Endothelial cell of umbilical vein (primary cell): ENCODE data around the gene THEMIS. TPM values are rescaled to one million over a fixed set of nuclear protein-coding genes. Genes with fewer than 3 reads are reported as not detected.

Source experiments
- BruUV-seq: library from RNA; stranded (reverse); fragments of 400-500 nt; replicated peaks from 2 replicates; lab custom pipeline; 2021; lab: Mats Ljungman, UMichigan
- CTCF ChIA-PET: fragments of 300-600, 350-600 bp; sonication (Branson Sonifier 250); formaldehyde crosslinking; loops from one replicate; lab custom pipeline; 2021; ENCODE audit warnings: antibody characterized with exemption, inconsistent platforms; lab: Charles Lee
- POLR2A ChIA-PET: fragments of 300-600, 350-600 bp; sonication (Branson Sonifier 250); formaldehyde crosslinking; loops from one replicate; lab custom pipeline; 2021; ENCODE audit warnings: antibody characterized with exemption, inconsistent platforms; lab: Charles Lee
- DNase-seq: peaks from one replicate; pipeline ENCODE4 v3.0.0-alpha.2; 2011; ENCODE audit warnings: low read depth, low spot score
- FAIRE-seq: peaks from 2 replicates; lab custom pipeline; 2011; peaks lifted over from hg19 to GRCh38; lab: Jason Lieb, UNC
- H2AFZ ChIP-seq: 2 replicates; pipeline ENCODE4 v1.6.0; 2012; ENCODE audit warnings: low read depth, low read length, control low read depth, inconsistent platforms
- H3K27ac ChIP-seq: 2 replicates; pipeline ENCODE4 v1.5.1; 2011; ENCODE audit warnings: low read depth, mild to moderate bottlenecking, control low read depth, low read length, moderate library complexity; ENCODE audit not compliant: insufficient read depth
- H3K27me3 ChIP-seq, 2 experiments: 2 replicates each; pipeline versions ENCODE4 v1.6.0 to v1.6.1; 2011; ENCODE audit warnings: low read length in 2 of 2, mixed read lengths in 1 of 2; ENCODE audit not compliant: control insufficient read depth in 2 of 2, insufficient read depth in 2 of 2
- H3K36me3 ChIP-seq, 2 experiments: 2 replicates in 1 of 2; 3 replicates in 1 of 2; pipeline ENCODE4 v1.5.1; 2011; ENCODE audit warnings: low read length in 2 of 2, mild to moderate bottlenecking in 1 of 2, moderate library complexity in 1 of 2; ENCODE audit not compliant: control insufficient read depth in 2 of 2, insufficient read depth in 2 of 2; ENCODE audit errors: extremely low read depth in 1 of 2
- H3K4me1 ChIP-seq: 3 replicates; pipeline ENCODE4 v1.5.1; 2011; ENCODE audit warnings: mild to moderate bottlenecking, low read length; ENCODE audit not compliant: control insufficient read depth, insufficient read depth; ENCODE audit errors: extremely low read depth
- H3K4me2 ChIP-seq: 2 replicates; pipeline ENCODE4 v1.6.1; 2011; ENCODE audit warnings: low read length, control low read depth, mixed read lengths; ENCODE audit not compliant: insufficient read depth
- H3K4me3 ChIP-seq, 3 experiments: fragments of 200-600 bp in 1 of 3; sonication (generic), shearing (Covaris generic) in 1 of 3; replicated peaks in 1 of 3; 2 replicates each; pipeline ENCODE4 v1.5.1; 2011 to 2016; ENCODE audit warnings: control low read depth in 3 of 3, low read length in 3 of 3, mild to moderate bottlenecking in 2 of 3, inconsistent platforms in 1 of 3, low read depth in 1 of 3, moderate library complexity in 1 of 3; ENCODE audit not compliant: insufficient read depth in 1 of 3
- H3K79me2 ChIP-seq: 2 replicates; pipeline ENCODE4 v1.6.0; 2012; ENCODE audit warnings: low read length, inconsistent platforms; ENCODE audit not compliant: control insufficient read depth, insufficient read depth
- H3K9ac ChIP-seq: replicated peaks from 2 replicates; pipeline ENCODE3; 2011; ENCODE audit warnings: low read length, control low read depth; ENCODE audit not compliant: insufficient read depth; ENCODE audit errors: extremely low read depth
- H3K9me1 ChIP-seq: replicated peaks from 3 replicates; pipeline ENCODE4 v1.6.0; 2011; ENCODE audit warnings: mild to moderate bottlenecking, low read length; ENCODE audit not compliant: control insufficient read depth, insufficient read depth; ENCODE audit errors: extremely low read depth
- H3K9me3 ChIP-seq: replicated peaks from 2 replicates; pipeline ENCODE4 v1.5.1; 2012; ENCODE audit warnings: low read length, inconsistent platforms; ENCODE audit not compliant: control insufficient read depth, insufficient read depth
- H4K20me1 ChIP-seq: replicated peaks from 2 replicates; pipeline ENCODE3; 2011; ENCODE audit warnings: mild to moderate bottlenecking, low read length; ENCODE audit not compliant: control insufficient read depth, insufficient read depth; ENCODE audit errors: extremely low read depth
- EZH2 ChIP-seq: IDR thresholded peaks from 2 replicates; pipeline ENCODE4 v1.6.1; 2012; ENCODE audit warnings: borderline replicate concordance, low read depth, mild to moderate bottlenecking, moderate library complexity, low read length, inconsistent platforms; ENCODE audit not compliant: severe bottlenecking
- FOS ChIP-seq: IDR thresholded peaks from 2 replicates; pipeline ENCODE4 v1.6.1; 2011; ENCODE audit warnings: mild to moderate bottlenecking, low read length, moderate library complexity, borderline replicate concordance; ENCODE audit not compliant: insufficient read depth
- GATA2 ChIP-seq: IDR thresholded peaks from 2 replicates; pipeline ENCODE4 v1.7.0; 2011; ENCODE audit warnings: low read depth, mild to moderate bottlenecking, moderate library complexity, mixed read lengths, low read length; ENCODE audit not compliant: insufficient read length, insufficient read depth
- JUN ChIP-seq: IDR thresholded peaks from 2 replicates; pipeline ENCODE4 v1.6.1; 2011; ENCODE audit warnings: borderline replicate concordance, low read depth; ENCODE audit not compliant: insufficient read length, insufficient read depth
- MYC ChIP-seq: IDR thresholded peaks from one replicate; pipeline ENCODE4 v1.6.1; 2011; ENCODE audit warnings: mild to moderate bottlenecking, low read depth, low read length
- POLR2A ChIP-seq: IDR thresholded peaks from 2 replicates; pipeline ENCODE4 v1.6.1; 2012; ENCODE audit warnings: low read depth, mild to moderate bottlenecking, control low read depth, low read length
- POLR2AphosphoS5 ChIP-seq: IDR thresholded peaks from 2 replicates; pipeline ENCODE4 v1.6.1; 2012; ENCODE audit warnings: low read depth, mild to moderate bottlenecking, control low read depth, low read length, moderate library complexity; ENCODE audit not compliant: insufficient read depth
- dilution Hi-C: fragments of 300-500 bp; cut with MboI; formaldehyde crosslinking; loops from one replicate; pipeline ENCODE4 v1.15.0; 2019; ENCODE audit warnings: low sequenced_read_pairs; ENCODE audit not compliant: extremely low pct_ligation_motif_present
- intact Hi-C: fragments of 100-400 bp; cut with micrococcal nuclease; formaldehyde crosslinking; loops from one replicate; pipeline ENCODE4 v1.10.0; 2022
- polyA plus RNA-seq, 4 experiments: library from polyadenylated mRNA; depleted of rRNA in 3 of 4; stranded (reverse) in 3 of 4; unstranded in 1 of 4; fragments of >200 nt; gene quantifications; 2 replicates each; pipeline versions ENCODE4 v1.2.1 to v1.2.3, GENCODE V29; 2011 to 2012; ENCODE audit warnings: missing spikeins in 1 of 4
- total RNA-seq: library from RNA; stranded (reverse); gene quantifications from 2 replicates; pipeline ENCODE4 v1.2.3, GENCODE V29; 2021
- TF ChIP-seq, protein P1 (sequence below): IDR thresholded peaks from 2 replicates; pipeline ENCODE4 v1.6.1; 2011; ENCODE audit not compliant: insufficient read depth, insufficient read length
- TF ChIP-seq, protein P2 (sequence below), 2 donors: IDR thresholded peaks; 1 replicate in 1 of 2; 2 replicates in 1 of 2; pipeline ENCODE4 v1.5.1; 2011; ENCODE audit warnings: low read length in 2 of 2, mild to moderate bottlenecking in 2 of 2, moderate library complexity in 2 of 2, control low read depth in 1 of 2, inconsistent platforms in 1 of 2, low read depth in 1 of 2; ENCODE audit not compliant: insufficient read depth in 1 of 2; ENCODE audit errors: extremely low read depth in 1 of 2

THEMIS gene
- total and polyA plus RNA-seq, 2 donors (not counting 3 experiments of a cell fraction or from before 2014, with no cell fraction given) = not detected

DNA sequence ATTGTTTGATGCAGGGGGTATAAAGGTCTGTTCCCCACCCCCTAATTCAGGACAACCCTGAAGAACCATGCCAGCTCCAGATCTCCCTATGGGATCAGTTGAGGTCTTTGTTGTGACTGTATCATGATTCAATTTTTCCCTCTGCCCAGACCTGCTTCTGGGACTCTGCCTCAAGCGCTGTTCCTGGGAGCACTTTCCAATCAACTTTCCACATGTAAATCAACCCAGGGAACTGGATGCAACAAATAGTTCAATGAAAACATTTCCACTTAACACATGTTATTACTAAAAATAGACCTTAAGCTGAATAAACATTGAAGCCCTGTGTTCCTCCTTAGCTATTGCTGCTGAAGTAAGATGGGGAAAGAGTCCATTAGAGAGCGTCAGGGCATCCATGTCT, 184.4 kb downstream of the THEMIS start:
- Histone ChIP-seq H2AFZ (no peak overlapping the region), H3K79me2 (no peaks in the 10 kb centered on the region), H3K4me3 (no peak overlapping the region), H3K4me2 (no peak overlapping the region), H3K9me1 (no peaks in the 10 kb centered on the region), H4K20me1 (no peaks in the 10 kb centered on the region), H3K27ac (no peak overlapping the region), H3K4me1 (no peaks in the 10 kb centered on the region), H3K27me3 (peaks cover 7 to 36% of the 10 kb centered on the region in 2 experiments), H3K9me3 (no peaks in the 10 kb centered on the region), H3K9ac (no peak overlapping the region), H3K36me3 (no peaks in the 10 kb centered on the region)
- FAIRE-seq (no peak), DNase-seq (no peak)
- BruUV-seq = no TSS peak
- no peak for TF ChIP-seq GATA2
- no peak for TF ChIP-seq MYC
- no peak for TF ChIP-seq JUN
- TF ChIP-seq, protein P1, sequence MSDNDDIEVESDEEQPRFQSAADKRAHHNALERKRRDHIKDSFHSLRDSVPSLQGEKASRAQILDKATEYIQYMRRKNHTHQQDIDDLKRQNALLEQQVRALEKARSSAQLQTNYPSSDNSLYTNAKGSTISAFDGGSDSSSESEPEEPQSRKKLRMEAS = no peak
- TF ChIP-seq POLR2AphosphoS5 = no peak
- no peak for TF ChIP-seq POLR2A
- no peak for TF ChIP-seq FOS
- TF ChIP-seq, protein P2, sequence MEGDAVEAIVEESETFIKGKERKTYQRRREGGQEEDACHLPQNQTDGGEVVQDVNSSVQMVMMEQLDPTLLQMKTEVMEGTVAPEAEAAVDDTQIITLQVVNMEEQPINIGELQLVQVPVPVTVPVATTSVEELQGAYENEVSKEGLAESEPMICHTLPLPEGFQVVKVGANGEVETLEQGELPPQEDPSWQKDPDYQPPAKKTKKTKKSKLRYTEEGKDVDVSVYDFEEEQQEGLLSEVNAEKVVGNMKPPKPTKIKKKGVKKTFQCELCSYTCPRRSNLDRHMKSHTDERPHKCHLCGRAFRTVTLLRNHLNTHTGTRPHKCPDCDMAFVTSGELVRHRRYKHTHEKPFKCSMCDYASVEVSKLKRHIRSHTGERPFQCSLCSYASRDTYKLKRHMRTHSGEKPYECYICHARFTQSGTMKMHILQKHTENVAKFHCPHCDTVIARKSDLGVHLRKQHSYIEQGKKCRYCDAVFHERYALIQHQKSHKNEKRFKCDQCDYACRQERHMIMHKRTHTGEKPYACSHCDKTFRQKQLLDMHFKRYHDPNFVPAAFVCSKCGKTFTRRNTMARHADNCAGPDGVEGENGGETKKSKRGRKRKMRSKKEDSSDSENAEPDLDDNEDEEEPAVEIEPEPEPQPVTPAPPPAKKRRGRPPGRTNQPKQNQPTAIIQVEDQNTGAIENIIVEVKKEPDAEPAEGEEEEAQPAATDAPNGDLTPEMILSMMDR (IDR thresholded peaks at IDR 0.05; ENCODE audit: extremely low read depth in 1 of 2, insufficient read depth in 1 of 2, low read depth in 1 of 2, low read length in 2 of 2) = no peak
- no peak for TF ChIP-seq EZH2
- ChIA-PET POLR2A (no interaction called here), CTCF (interaction anchor here (0.7 kb wide), 1 partner anchor 21 kb away, joined by 3 read pairs; no protein-coding TSS in a partner anchor)
- dilution Hi-C loops (no loop called here), intact Hi-C loops (no loop called here)
